ENCODE data around the gene TUBB.

DNA sequence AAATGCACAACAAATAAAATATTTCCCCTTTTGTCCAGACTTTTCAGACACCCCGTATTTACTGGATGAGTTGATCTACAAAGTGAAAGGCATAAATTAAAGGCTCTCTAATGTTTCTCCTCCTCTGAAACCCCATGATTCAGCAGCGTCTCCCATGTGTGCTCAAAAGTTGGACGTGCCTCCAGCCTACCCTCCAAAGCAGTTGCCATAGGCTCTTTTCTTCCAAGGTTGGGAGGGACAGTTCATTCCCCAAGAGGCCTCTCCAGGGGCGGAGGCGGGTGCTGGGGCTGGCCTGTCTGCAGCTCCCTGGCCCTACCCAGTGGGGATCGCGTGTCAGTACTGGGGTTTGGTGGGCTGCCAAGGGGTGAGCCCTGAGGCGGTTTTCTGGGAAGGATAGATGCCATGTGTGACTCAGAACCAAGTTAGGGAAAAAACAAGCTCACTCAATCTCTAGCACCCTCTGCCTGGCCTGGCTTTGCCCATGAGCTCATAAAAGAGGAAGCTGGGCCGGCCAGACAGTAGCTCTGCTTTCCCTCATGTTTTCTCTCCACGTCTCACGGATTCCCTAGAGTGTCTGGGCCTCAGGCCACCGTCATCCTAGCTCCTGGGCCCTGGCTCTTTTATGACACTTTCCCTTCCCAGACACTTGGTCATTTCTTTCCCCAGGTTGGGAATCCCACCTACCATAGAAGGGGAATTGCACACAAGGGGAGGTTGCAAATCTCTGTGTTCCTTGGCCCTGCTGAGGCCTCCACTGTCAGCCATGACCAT is 32.2 kb downstream of the TUBB start:
- TF ChIP-seq POLR2A (IDR thresholded peaks at IDR 0.05) (no peak), EP300 (IDR thresholded peaks at IDR 0.05) (no peak)
- TF ChIP-seq, protein P1, sequence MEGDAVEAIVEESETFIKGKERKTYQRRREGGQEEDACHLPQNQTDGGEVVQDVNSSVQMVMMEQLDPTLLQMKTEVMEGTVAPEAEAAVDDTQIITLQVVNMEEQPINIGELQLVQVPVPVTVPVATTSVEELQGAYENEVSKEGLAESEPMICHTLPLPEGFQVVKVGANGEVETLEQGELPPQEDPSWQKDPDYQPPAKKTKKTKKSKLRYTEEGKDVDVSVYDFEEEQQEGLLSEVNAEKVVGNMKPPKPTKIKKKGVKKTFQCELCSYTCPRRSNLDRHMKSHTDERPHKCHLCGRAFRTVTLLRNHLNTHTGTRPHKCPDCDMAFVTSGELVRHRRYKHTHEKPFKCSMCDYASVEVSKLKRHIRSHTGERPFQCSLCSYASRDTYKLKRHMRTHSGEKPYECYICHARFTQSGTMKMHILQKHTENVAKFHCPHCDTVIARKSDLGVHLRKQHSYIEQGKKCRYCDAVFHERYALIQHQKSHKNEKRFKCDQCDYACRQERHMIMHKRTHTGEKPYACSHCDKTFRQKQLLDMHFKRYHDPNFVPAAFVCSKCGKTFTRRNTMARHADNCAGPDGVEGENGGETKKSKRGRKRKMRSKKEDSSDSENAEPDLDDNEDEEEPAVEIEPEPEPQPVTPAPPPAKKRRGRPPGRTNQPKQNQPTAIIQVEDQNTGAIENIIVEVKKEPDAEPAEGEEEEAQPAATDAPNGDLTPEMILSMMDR (IDR thresholded peaks at IDR 0.05): no peak
